ACC112 (cell line): ENCODE results near the gene COMMD2.

Experiments used
- H2AFZ ChIP-seq: fragments of 200-600 bp; sonication (generic); one replicate; pipeline ENCODE4 v1.6.0; 2017; ENCODE audit warnings: antibody characterized with exemption, low read length; ENCODE audit not compliant: unreplicated experiment
- H3K27ac ChIP-seq: fragments of 200-600 bp; sonication (generic); 2 replicates; pipeline ENCODE4 v1.5.1; 2014; ENCODE audit warnings: low read depth, mild to moderate bottlenecking, antibody characterized with exemption, low read length, moderate library complexity
- H3K27me3 ChIP-seq: fragments of 200-600 bp; sonication (generic); 2 replicates; pipeline ENCODE4 v1.6.1; 2014; ENCODE audit warnings: mild to moderate bottlenecking, antibody characterized with exemption, low read length, moderate library complexity, mixed read lengths; ENCODE audit not compliant: insufficient read depth
- H3K36me3 ChIP-seq: fragments of 200-600 bp; sonication (generic); 2 replicates; pipeline ENCODE4 v1.6.1; 2016; ENCODE audit warnings: mild to moderate bottlenecking, antibody characterized with exemption, low read length, moderate library complexity, mixed read lengths; ENCODE audit not compliant: insufficient read depth
- H3K4me1 ChIP-seq: fragments of 200-600 bp; sonication (generic); one replicate; pipeline ENCODE4 v1.6.1; 2016; ENCODE audit warnings: low read length, mixed read lengths; ENCODE audit not compliant: insufficient read depth, unreplicated experiment, control insufficient read depth
- H3K4me3 ChIP-seq: fragments of 200-600 bp; sonication (generic); 2 replicates; pipeline ENCODE4 v1.5.1; 2014; ENCODE audit warnings: mild to moderate bottlenecking, low read depth, low read length
- H3K79me2 ChIP-seq: fragments of 200-600 bp; sonication (generic); one replicate; pipeline ENCODE4 v1.6.0; 2016; ENCODE audit warnings: low read length; ENCODE audit not compliant: control insufficient read depth, unreplicated experiment, insufficient read depth

Gene COMMD2

DNA sequence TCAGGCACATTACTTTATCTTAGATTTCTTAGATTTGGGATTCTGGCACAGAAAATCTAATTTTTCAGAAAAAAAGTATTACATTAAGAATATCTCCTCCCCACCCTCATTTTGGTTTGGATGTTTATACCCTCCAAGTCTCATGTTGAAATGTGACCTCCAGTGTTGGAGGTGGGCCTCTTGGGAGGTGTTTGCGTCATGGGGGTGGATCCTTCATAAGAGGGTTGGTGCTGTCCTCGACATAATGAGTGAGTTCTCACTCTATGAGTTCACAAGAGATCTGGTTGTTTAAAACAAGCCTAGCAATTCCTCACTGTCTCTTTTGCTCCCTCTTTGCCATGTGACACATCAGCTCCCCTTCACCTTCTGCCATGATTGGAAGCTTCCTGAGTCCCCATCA lies 48.8 kb downstream of the COMMD2 start:
- Histone ChIP-seq H3K27ac (peak overlapping the region; percentile 88), H3K79me2 (no peaks in the 10 kb centered on the region), H3K4me1 (peaks cover 24% of the 10 kb centered on the region), H2AFZ (peak overlapping the region; percentile 88), H3K4me3 (no peak overlapping the region), H3K27me3 (no peaks in the 10 kb centered on the region), H3K36me3 (no peaks in the 10 kb centered on the region)

DNA sequence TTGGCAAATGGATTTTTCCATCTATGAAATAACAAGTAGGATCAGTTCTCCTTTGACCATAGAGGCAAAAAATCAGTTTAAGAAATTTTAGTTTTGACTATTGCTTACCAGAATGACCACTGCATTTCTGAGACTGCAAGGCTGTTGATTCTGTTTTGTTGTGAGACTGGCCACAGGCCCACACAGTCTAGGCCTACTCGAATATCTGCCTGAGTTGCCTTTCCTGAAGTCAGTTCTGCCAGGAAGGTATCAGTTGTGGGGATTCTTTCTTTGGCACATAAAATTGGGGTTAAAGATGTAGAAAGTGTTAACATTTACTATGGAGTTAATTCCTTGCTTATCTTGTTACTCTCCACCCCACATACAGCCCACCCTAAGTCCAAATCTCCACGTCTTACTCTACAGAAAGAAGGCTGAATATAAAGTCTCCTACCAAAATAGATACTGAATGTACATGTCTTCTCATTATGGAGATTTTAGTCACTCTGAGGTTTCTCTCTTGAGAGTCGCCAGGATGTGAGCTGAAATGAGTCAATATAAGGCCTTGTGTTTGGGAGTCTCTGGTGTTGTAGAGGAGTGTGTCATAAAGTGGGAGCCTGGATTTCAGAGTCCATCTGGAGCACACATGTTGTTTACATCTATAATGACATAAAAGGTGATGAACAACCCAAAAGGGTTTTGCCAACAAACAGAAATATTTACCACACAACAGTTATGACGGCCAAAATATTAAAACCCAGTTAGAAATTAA lies 49.4 kb downstream of the COMMD2 start:
- peak overlapping the region; percentile 88 for H3K27ac ChIP-seq
- peaks cover 24% of the 10 kb centered on the region for H3K4me1 ChIP-seq
- H2AFZ ChIP-seq = peak overlapping the region; percentile 88
- no peaks in the 10 kb centered on the region for H3K79me2 ChIP-seq
- no peaks in the 10 kb centered on the region for H3K36me3 ChIP-seq
- H3K27me3 ChIP-seq = no peaks in the 10 kb centered on the region
- H3K4me3 ChIP-seq = no peak overlapping the region

DNA sequence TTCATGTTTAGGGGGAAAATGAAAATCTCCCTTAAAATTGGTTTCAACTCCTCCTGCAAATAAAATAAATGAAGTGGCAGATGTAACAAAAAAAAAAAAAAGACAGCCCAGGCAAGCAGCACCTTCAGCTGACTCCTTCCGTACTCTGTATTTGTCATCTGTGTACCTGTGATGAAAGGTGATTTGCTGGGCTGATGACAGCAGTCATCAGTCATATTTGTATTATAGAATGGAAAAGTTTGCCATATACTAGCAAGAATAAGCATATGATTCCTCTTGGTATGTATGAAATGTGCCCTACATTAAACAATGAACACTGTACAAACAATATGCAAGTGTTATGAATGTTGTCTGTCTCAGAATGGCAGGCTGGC lies 50.3 kb downstream of the COMMD2 start:
- H3K27ac ChIP-seq = peak overlapping the region; percentile 30
- H3K36me3 ChIP-seq = no peaks in the 10 kb centered on the region
- no peaks in the 10 kb centered on the region for H3K79me2 ChIP-seq
- peaks cover 24% of the 10 kb centered on the region for H3K4me1 ChIP-seq
- H3K4me3 ChIP-seq = no peak overlapping the region
- H3K27me3 ChIP-seq = no peaks in the 10 kb centered on the region
- H2AFZ ChIP-seq = no peak overlapping the region

- Histone ChIP-seq H3K27ac (no peak overlapping the region), H3K79me2 (no peaks in the 10 kb centered on the region), H2AFZ (peak overlapping the region; percentile 54), H3K36me3 (no peaks in the 10 kb centered on the region), H3K4me3 (peak overlapping the region; percentile 61), H3K4me1 (peaks cover 24% of the 10 kb centered on the region), H3K27me3 (no peaks in the 10 kb centered on the region)
Measured at GRCh38 chr3:149701206-149701976, 50.9 kb downstream of the COMMD2 start.
